ENCODE results near the gene MEA1. TPM values are rescaled to one million over a fixed set of nuclear protein-coding genes. Genes with fewer than 3 reads are reported as not detected.

Gene MEA1
- total and polyA plus RNA-seq, 5 donors from 2014 or later = 27.6 to 121 (median 76.1) TPM

DNA sequence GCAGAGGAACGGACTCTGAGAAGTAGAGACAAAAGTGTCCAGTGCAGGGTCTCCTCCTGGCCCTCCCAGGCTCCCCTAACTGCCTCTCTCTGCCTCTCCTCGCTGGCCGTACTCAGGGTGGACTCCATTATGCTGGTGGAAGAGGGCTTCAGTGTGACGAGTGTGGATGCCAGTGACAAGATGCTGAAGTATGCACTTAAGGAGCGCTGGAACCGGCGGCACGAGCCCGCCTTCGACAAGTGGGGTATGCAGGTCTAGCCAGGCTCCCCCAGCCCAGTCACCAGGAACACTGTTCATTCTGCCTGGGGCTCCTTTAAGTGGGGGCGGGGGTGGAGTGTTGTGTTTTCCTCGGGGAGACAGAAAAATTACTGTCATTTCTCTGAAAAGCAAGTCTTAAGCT is 51.6 kb downstream of the MEA1 start:
- Mint-ChIP-seq H3K27me3 (no peaks in the 10 kb centered on the region), H3K9me3 (no peaks in the 10 kb centered on the region), H3K27ac (no peak overlapping the region), H3K4me3 (peak overlapping the region in 1 of 4 donors; percentile 43), H3K36me3 (no peaks in the 10 kb centered on the region), H3K4me1 (peaks cover 0 to 18% (median 10%) of the 10 kb centered on the region in 4 donors)
- Histone ChIP-seq H3K27ac (ENCODE audit: insufficient read depth, low read length, poor library complexity, severe bottlenecking) (no peak overlapping the region), H3K36me3 (ENCODE audit: control insufficient read depth, insufficient read depth, low read length) (peaks cover 7% of the 10 kb centered on the region), H3K4me1 (ENCODE audit: control insufficient read depth, insufficient read depth, low read length, poor library complexity, severe bottlenecking) (peaks cover 14% of the 10 kb centered on the region), H3K4me3 (ENCODE audit: low read depth, low read length) (no peak overlapping the region), H3K27me3 (ENCODE audit: control insufficient read depth, insufficient read depth, low read length) (no peaks in the 10 kb centered on the region), H3K9me3 (ENCODE audit: control insufficient read depth in 2 of 2, low read length in 2 of 2) (no peaks in the 10 kb centered on the region)
- DNase-seq (no peak), ATAC-seq (ENCODE audit: low read depth in 2 of 2) (no peak)

Other genes with a start within 250 kb of the MEA1 start
- 47.0 TPM for gene BICRAL, start 231.9 kb downstream of the MEA1 start, total RNA-seq
- gene BICRAL, start 231.9 kb downstream of the MEA1 start, polyA plus RNA-seq = 1 to 10 TPM; 3.3 to 3.8 (median 3.4) TPM
- 64.4 TPM for gene RPL7L1, start 134.3 kb downstream of the MEA1 start, total RNA-seq
- gene RPL7L1, start 134.3 kb downstream of the MEA1 start, polyA plus RNA-seq = 10 to 100 TPM; 48.4 to 60.9 (median 54.2) TPM
- 1.1 TPM for gene PTCRA, start 97.9 kb downstream of the MEA1 start, total RNA-seq
- not detected for gene PTCRA, start 97.9 kb downstream of the MEA1 start, polyA plus RNA-seq
- gene CNPY3, start 84.5 kb downstream of the MEA1 start, total RNA-seq = 42.9 TPM
- gene CNPY3, start 84.5 kb downstream of the MEA1 start, polyA plus RNA-seq = 10 to 100 TPM; 79.2 to 88.8 (median 84.4) TPM
- 0.99 TPM for gene GNMT, start 53.2 kb downstream of the MEA1 start, total RNA-seq
- under 1 TPM in 1 of 4 donors, not detected in 3; 0.22 TPM for gene GNMT, start 53.2 kb downstream of the MEA1 start, polyA plus RNA-seq
- gene PEX6, start 34.8 kb downstream of the MEA1 start, total RNA-seq = 20.6 TPM
- 10 to 100 TPM; 10.9 to 20.7 (median 15.2) TPM for gene PEX6, start 34.8 kb downstream of the MEA1 start, polyA plus RNA-seq
- gene PPP2R5D, start 29.4 kb downstream of the MEA1 start, total RNA-seq = 35.4 TPM
- gene PPP2R5D, start 29.4 kb downstream of the MEA1 start, polyA plus RNA-seq = 10 to 100 TPM; 23.0 to 27.3 (median 25.4) TPM
- 38.6 TPM for gene KLHDC3, start 303 bp upstream of the MEA1 start, total RNA-seq
- gene KLHDC3, start 303 bp upstream of the MEA1 start, polyA plus RNA-seq = 100 to 1,000 TPM; 119 to 130 (median 126) TPM
- gene RRP36, start 7.7 kb upstream of the MEA1 start, total RNA-seq = 33.3 TPM
- gene RRP36, start 7.7 kb upstream of the MEA1 start, polyA plus RNA-seq = 10 to 100 TPM; 61.9 to 82.2 (median 71.6) TPM
- gene CUL7, start 39.9 kb upstream of the MEA1 start, total RNA-seq = 7.7 TPM
- gene CUL7, start 39.9 kb upstream of the MEA1 start, polyA plus RNA-seq = 1 to 10 TPM; 2.1 to 3.5 (median 2.4) TPM
- 29.3 TPM for gene MRPL2, start 45.5 kb upstream of the MEA1 start, total RNA-seq
- 10 to 100 TPM; 45.2 to 52.6 (median 48.3) TPM for gene MRPL2, start 45.5 kb upstream of the MEA1 start, polyA plus RNA-seq
- 33.5 TPM for gene KLC4, start 45.7 kb upstream of the MEA1 start, total RNA-seq
- gene KLC4, start 45.7 kb upstream of the MEA1 start, polyA plus RNA-seq = 10 to 100 TPM in 3 of 4 donors, 1 to 10 TPM in 1; 9.3 to 15.5 (median 12.6) TPM
- 2.3 TPM for gene PTK7, start 62.4 kb upstream of the MEA1 start, total RNA-seq
- under 1 TPM in 1 of 4 donors, not detected in 3; 0.25 TPM for gene PTK7, start 62.4 kb upstream of the MEA1 start, polyA plus RNA-seq
- 24.0 TPM for gene SRF, start 157.3 kb upstream of the MEA1 start, total RNA-seq
- 1 to 10 TPM; 3.3 to 5.8 (median 4.5) TPM for gene SRF, start 157.3 kb upstream of the MEA1 start, polyA plus RNA-seq
- 81.2 TPM for gene CUL9, start 168.2 kb upstream of the MEA1 start, total RNA-seq
- gene CUL9, start 168.2 kb upstream of the MEA1 start, polyA plus RNA-seq = 10 to 100 TPM; 22.5 to 26.0 (median 23.8) TPM
- gene DNPH1, start 215.5 kb upstream of the MEA1 start, total RNA-seq = 36.6 TPM
- gene DNPH1, start 215.5 kb upstream of the MEA1 start, polyA plus RNA-seq = 100 to 1,000 TPM; 190 to 234 (median 206) TPM
- gene TTBK1, start 229.5 kb upstream of the MEA1 start, total RNA-seq = 0.22 TPM
- not detected for gene TTBK1, start 229.5 kb upstream of the MEA1 start, polyA plus RNA-seq

Data from CD4-positive, CD25-positive, alpha-beta regulatory T cell (primary cell).